Endothelial cell of umbilical vein (primary cell): ENCODE data around the gene ZIC1. TPM values are rescaled to one million over a fixed set of nuclear protein-coding genes. Genes with fewer than 3 reads are reported as not detected.

ENCODE experiments used
- BruUV-seq: library from RNA; stranded (reverse); fragments of 400-500 nt; replicated peaks from 2 replicates; lab custom pipeline; 2021; lab: Mats Ljungman, UMichigan
- CTCF ChIA-PET: fragments of 300-600, 350-600 bp; sonication (Branson Sonifier 250); formaldehyde crosslinking; loops from one replicate; lab custom pipeline; 2021; ENCODE audit warnings: antibody characterized with exemption, inconsistent platforms; lab: Charles Lee
- POLR2A ChIA-PET: fragments of 300-600, 350-600 bp; sonication (Branson Sonifier 250); formaldehyde crosslinking; loops from one replicate; lab custom pipeline; 2021; ENCODE audit warnings: antibody characterized with exemption, inconsistent platforms; lab: Charles Lee
- DNase-seq: peaks from one replicate; pipeline ENCODE4 v3.0.0-alpha.2; 2011; ENCODE audit warnings: low read depth, low spot score
- FAIRE-seq: peaks from 2 replicates; lab custom pipeline; 2011; peaks lifted over from hg19 to GRCh38; lab: Jason Lieb, UNC
- H2AFZ ChIP-seq: 2 replicates; pipeline ENCODE4 v1.6.0; 2012; ENCODE audit warnings: low read depth, low read length, control low read depth, inconsistent platforms
- H3K27ac ChIP-seq: 2 replicates; pipeline ENCODE4 v1.5.1; 2011; ENCODE audit warnings: low read depth, mild to moderate bottlenecking, control low read depth, low read length, moderate library complexity; ENCODE audit not compliant: insufficient read depth
- H3K27me3 ChIP-seq, 2 experiments: 2 replicates each; pipeline versions ENCODE4 v1.6.0 to v1.6.1; 2011; ENCODE audit warnings: low read length in 2 of 2, mixed read lengths in 1 of 2; ENCODE audit not compliant: control insufficient read depth in 2 of 2, insufficient read depth in 2 of 2
- H3K36me3 ChIP-seq, 2 experiments: 2 replicates in 1 of 2; 3 replicates in 1 of 2; pipeline ENCODE4 v1.5.1; 2011; ENCODE audit warnings: low read length in 2 of 2, mild to moderate bottlenecking in 1 of 2, moderate library complexity in 1 of 2; ENCODE audit not compliant: control insufficient read depth in 2 of 2, insufficient read depth in 2 of 2; ENCODE audit errors: extremely low read depth in 1 of 2
- H3K4me1 ChIP-seq: 3 replicates; pipeline ENCODE4 v1.5.1; 2011; ENCODE audit warnings: mild to moderate bottlenecking, low read length; ENCODE audit not compliant: control insufficient read depth, insufficient read depth; ENCODE audit errors: extremely low read depth
- H3K4me2 ChIP-seq: 2 replicates; pipeline ENCODE4 v1.6.1; 2011; ENCODE audit warnings: low read length, control low read depth, mixed read lengths; ENCODE audit not compliant: insufficient read depth
- H3K4me3 ChIP-seq, 3 experiments: fragments of 200-600 bp in 1 of 3; sonication (generic), shearing (Covaris generic) in 1 of 3; replicated peaks in 1 of 3; 2 replicates each; pipeline ENCODE4 v1.5.1; 2011 to 2016; ENCODE audit warnings: control low read depth in 3 of 3, low read length in 3 of 3, mild to moderate bottlenecking in 2 of 3, inconsistent platforms in 1 of 3, low read depth in 1 of 3, moderate library complexity in 1 of 3; ENCODE audit not compliant: insufficient read depth in 1 of 3
- H3K79me2 ChIP-seq: 2 replicates; pipeline ENCODE4 v1.6.0; 2012; ENCODE audit warnings: low read length, inconsistent platforms; ENCODE audit not compliant: control insufficient read depth, insufficient read depth
- H3K9ac ChIP-seq: replicated peaks from 2 replicates; pipeline ENCODE3; 2011; ENCODE audit warnings: low read length, control low read depth; ENCODE audit not compliant: insufficient read depth; ENCODE audit errors: extremely low read depth
- H3K9me1 ChIP-seq: replicated peaks from 3 replicates; pipeline ENCODE4 v1.6.0; 2011; ENCODE audit warnings: mild to moderate bottlenecking, low read length; ENCODE audit not compliant: control insufficient read depth, insufficient read depth; ENCODE audit errors: extremely low read depth
- H3K9me3 ChIP-seq: replicated peaks from 2 replicates; pipeline ENCODE4 v1.5.1; 2012; ENCODE audit warnings: low read length, inconsistent platforms; ENCODE audit not compliant: control insufficient read depth, insufficient read depth
- H4K20me1 ChIP-seq: replicated peaks from 2 replicates; pipeline ENCODE3; 2011; ENCODE audit warnings: mild to moderate bottlenecking, low read length; ENCODE audit not compliant: control insufficient read depth, insufficient read depth; ENCODE audit errors: extremely low read depth
- EZH2 ChIP-seq: IDR thresholded peaks from 2 replicates; pipeline ENCODE4 v1.6.1; 2012; ENCODE audit warnings: borderline replicate concordance, low read depth, mild to moderate bottlenecking, moderate library complexity, low read length, inconsistent platforms; ENCODE audit not compliant: severe bottlenecking
- FOS ChIP-seq: IDR thresholded peaks from 2 replicates; pipeline ENCODE4 v1.6.1; 2011; ENCODE audit warnings: mild to moderate bottlenecking, low read length, moderate library complexity, borderline replicate concordance; ENCODE audit not compliant: insufficient read depth
- GATA2 ChIP-seq: IDR thresholded peaks from 2 replicates; pipeline ENCODE4 v1.7.0; 2011; ENCODE audit warnings: low read depth, mild to moderate bottlenecking, moderate library complexity, mixed read lengths, low read length; ENCODE audit not compliant: insufficient read length, insufficient read depth
- JUN ChIP-seq: IDR thresholded peaks from 2 replicates; pipeline ENCODE4 v1.6.1; 2011; ENCODE audit warnings: borderline replicate concordance, low read depth; ENCODE audit not compliant: insufficient read length, insufficient read depth
- MYC ChIP-seq: IDR thresholded peaks from one replicate; pipeline ENCODE4 v1.6.1; 2011; ENCODE audit warnings: mild to moderate bottlenecking, low read depth, low read length
- POLR2A ChIP-seq: IDR thresholded peaks from 2 replicates; pipeline ENCODE4 v1.6.1; 2012; ENCODE audit warnings: low read depth, mild to moderate bottlenecking, control low read depth, low read length
- POLR2AphosphoS5 ChIP-seq: IDR thresholded peaks from 2 replicates; pipeline ENCODE4 v1.6.1; 2012; ENCODE audit warnings: low read depth, mild to moderate bottlenecking, control low read depth, low read length, moderate library complexity; ENCODE audit not compliant: insufficient read depth
- dilution Hi-C: fragments of 300-500 bp; cut with MboI; formaldehyde crosslinking; loops from one replicate; pipeline ENCODE4 v1.15.0; 2019; ENCODE audit warnings: low sequenced_read_pairs; ENCODE audit not compliant: extremely low pct_ligation_motif_present
- intact Hi-C: fragments of 100-400 bp; cut with micrococcal nuclease; formaldehyde crosslinking; loops from one replicate; pipeline ENCODE4 v1.10.0; 2022
- polyA plus RNA-seq, 4 experiments: library from polyadenylated mRNA; depleted of rRNA in 3 of 4; stranded (reverse) in 3 of 4; unstranded in 1 of 4; fragments of >200 nt; gene quantifications; 2 replicates each; pipeline versions ENCODE4 v1.2.1 to v1.2.3, GENCODE V29; 2011 to 2012; ENCODE audit warnings: missing spikeins in 1 of 4
- total RNA-seq: library from RNA; stranded (reverse); gene quantifications from 2 replicates; pipeline ENCODE4 v1.2.3, GENCODE V29; 2021
- TF ChIP-seq, protein P1 (sequence below), 2 donors: IDR thresholded peaks; 1 replicate in 1 of 2; 2 replicates in 1 of 2; pipeline ENCODE4 v1.5.1; 2011; ENCODE audit warnings: low read length in 2 of 2, mild to moderate bottlenecking in 2 of 2, moderate library complexity in 2 of 2, control low read depth in 1 of 2, inconsistent platforms in 1 of 2, low read depth in 1 of 2; ENCODE audit not compliant: insufficient read depth in 1 of 2; ENCODE audit errors: extremely low read depth in 1 of 2
- TF ChIP-seq, protein P2 (sequence below): IDR thresholded peaks from 2 replicates; pipeline ENCODE4 v1.6.1; 2011; ENCODE audit not compliant: insufficient read depth, insufficient read length

Gene ZIC1
- total and polyA plus RNA-seq, 2 donors (not counting 3 experiments of a cell fraction or from before 2014, with no cell fraction given), result not detected

DNA sequence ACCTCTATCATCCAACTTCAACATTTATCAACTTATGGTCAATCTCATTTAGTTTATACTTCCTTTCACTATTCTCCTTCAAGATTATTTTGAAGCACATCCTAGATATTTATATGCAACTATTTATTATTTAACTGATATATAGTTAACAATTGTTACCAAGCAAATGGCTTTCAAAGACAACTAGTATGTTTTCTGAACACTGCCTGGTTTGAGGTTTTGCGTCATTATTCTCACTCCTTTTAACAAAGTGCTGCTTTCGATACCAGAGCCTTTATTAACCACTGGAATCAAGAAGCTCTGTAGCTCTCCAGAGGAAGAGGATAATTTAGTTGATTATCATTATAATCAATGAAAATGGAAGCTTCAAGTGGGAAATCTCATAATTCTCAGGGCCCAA lies 19.6 kb downstream of the ZIC1 start:
- no peak overlapping the region for H2AFZ ChIP-seq
- dilution Hi-C loops, result no loop called here
- no peaks in the 10 kb centered on the region for H3K36me3 ChIP-seq
- no peaks in the 10 kb centered on the region for H3K9me1 ChIP-seq
- no peak overlapping the region for H3K4me3 ChIP-seq
- TF ChIP-seq MYC (no peak), FOS (no peak), EZH2 (no peak), GATA2 (no peak), POLR2AphosphoS5 (no peak), JUN (no peak), POLR2A (no peak)
- TF ChIP-seq, protein P1, sequence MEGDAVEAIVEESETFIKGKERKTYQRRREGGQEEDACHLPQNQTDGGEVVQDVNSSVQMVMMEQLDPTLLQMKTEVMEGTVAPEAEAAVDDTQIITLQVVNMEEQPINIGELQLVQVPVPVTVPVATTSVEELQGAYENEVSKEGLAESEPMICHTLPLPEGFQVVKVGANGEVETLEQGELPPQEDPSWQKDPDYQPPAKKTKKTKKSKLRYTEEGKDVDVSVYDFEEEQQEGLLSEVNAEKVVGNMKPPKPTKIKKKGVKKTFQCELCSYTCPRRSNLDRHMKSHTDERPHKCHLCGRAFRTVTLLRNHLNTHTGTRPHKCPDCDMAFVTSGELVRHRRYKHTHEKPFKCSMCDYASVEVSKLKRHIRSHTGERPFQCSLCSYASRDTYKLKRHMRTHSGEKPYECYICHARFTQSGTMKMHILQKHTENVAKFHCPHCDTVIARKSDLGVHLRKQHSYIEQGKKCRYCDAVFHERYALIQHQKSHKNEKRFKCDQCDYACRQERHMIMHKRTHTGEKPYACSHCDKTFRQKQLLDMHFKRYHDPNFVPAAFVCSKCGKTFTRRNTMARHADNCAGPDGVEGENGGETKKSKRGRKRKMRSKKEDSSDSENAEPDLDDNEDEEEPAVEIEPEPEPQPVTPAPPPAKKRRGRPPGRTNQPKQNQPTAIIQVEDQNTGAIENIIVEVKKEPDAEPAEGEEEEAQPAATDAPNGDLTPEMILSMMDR (IDR thresholded peaks at IDR 0.05; ENCODE audit: extremely low read depth in 1 of 2, insufficient read depth in 1 of 2, low read depth in 1 of 2, low read length in 2 of 2), result no peak
- TF ChIP-seq, protein P2, sequence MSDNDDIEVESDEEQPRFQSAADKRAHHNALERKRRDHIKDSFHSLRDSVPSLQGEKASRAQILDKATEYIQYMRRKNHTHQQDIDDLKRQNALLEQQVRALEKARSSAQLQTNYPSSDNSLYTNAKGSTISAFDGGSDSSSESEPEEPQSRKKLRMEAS, result no peak
- no peak overlapping the region for H3K9ac ChIP-seq
- BruUV-seq, result no TSS peak
- H3K4me2 ChIP-seq, result no peak overlapping the region
- no peaks in the 10 kb centered on the region for H3K4me1 ChIP-seq
- POLR2A ChIA-PET, result no interaction called here
- no peak for DNase-seq
- FAIRE-seq, result no peak
- intact Hi-C loops, result no loop called here
- CTCF ChIA-PET, result no interaction called here
- no peaks in the 10 kb centered on the region for H3K9me3 ChIP-seq
- no peaks in the 10 kb centered on the region for H3K79me2 ChIP-seq
- no peak overlapping the region for H3K27ac ChIP-seq
- H3K27me3 ChIP-seq, result peaks cover 29 to 72% of the 10 kb centered on the region in 2 experiments
- H4K20me1 ChIP-seq, result no peaks in the 10 kb centered on the region
